Liver (tissue), 9 donors: Measurements from ENCODE around the gene PTGES. TPM values are rescaled to one million over a fixed set of nuclear protein-coding genes. Genes with fewer than 3 reads are reported as not detected.

ENCODE experiments used
- DNase-seq: peaks from one replicate; pipeline ENCODE4 v3.0.0-alpha.2; 2017; ENCODE audit warnings: low spot score
- H3K27ac ChIP-seq, 2 donors: one replicate each; pipeline ENCODE4 v1.7.0; 2013; ENCODE audit warnings: inconsistent platforms in 2 of 2, low read length in 2 of 2, control low read depth in 1 of 2, low read depth in 1 of 2, mild to moderate bottlenecking in 1 of 2
- H3K27me3 ChIP-seq, 4 donors: one replicate each; pipeline versions ENCODE4 v1.6.1 to v1.7.0; 2013; ENCODE audit warnings: low read length in 3 of 4, inconsistent platforms in 1 of 4, mild to moderate bottlenecking in 1 of 4, moderate library complexity in 1 of 4; ENCODE audit not compliant: control insufficient read depth in 4 of 4, insufficient read depth in 4 of 4
- H3K36me3 ChIP-seq, 4 donors: one replicate each; pipeline versions ENCODE4 v1.6.1 to v1.7.0; 2013; ENCODE audit warnings: low read length in 3 of 4, mild to moderate bottlenecking in 3 of 4, low read depth in 1 of 4, moderate library complexity in 1 of 4; ENCODE audit not compliant: control insufficient read depth in 4 of 4, insufficient read depth in 3 of 4
- H3K4me1 ChIP-seq, 4 donors: one replicate each; pipeline versions ENCODE4 v1.6.1 to v1.7.0; 2013; ENCODE audit warnings: low read length in 3 of 4, mild to moderate bottlenecking in 3 of 4, moderate library complexity in 1 of 4; ENCODE audit not compliant: control insufficient read depth in 4 of 4, insufficient read depth in 4 of 4
- H3K4me3 ChIP-seq, 3 donors: one replicate each; pipeline versions ENCODE4 v1.6.1 to v1.7.0; 2013; ENCODE audit warnings: low read length in 3 of 3, control low read depth in 1 of 3, low read depth in 1 of 3, mild to moderate bottlenecking in 1 of 3
- H3K9ac ChIP-seq, 2 donors: one replicate each; pipeline ENCODE4 v1.7.0; 2013; ENCODE audit warnings: low read length in 2 of 2, mild to moderate bottlenecking in 2 of 2, moderate library complexity in 2 of 2, control low read depth in 1 of 2, low read depth in 1 of 2
- H3K9me3 ChIP-seq, 4 donors: one replicate each; pipeline versions ENCODE4 v1.6.1 to v1.7.0; 2013; ENCODE audit warnings: low read length in 3 of 4; ENCODE audit not compliant: control insufficient read depth in 4 of 4
- EGR1 ChIP-seq, 2 donors: IDR thresholded peaks; 2 replicates each; pipeline ENCODE4 v1.6.1; 2016 to 2018; ENCODE audit warnings: antibody characterized with exemption in 2 of 2, low read depth in 2 of 2
- FOXA1 ChIP-seq: IDR thresholded peaks from 2 replicates; pipeline ENCODE4 v1.6.1; 2016; ENCODE audit warnings: antibody characterized with exemption
- FOXA2 ChIP-seq: IDR thresholded peaks from 2 replicates; pipeline ENCODE4 v1.6.1; 2016; ENCODE audit warnings: antibody characterized with exemption
- GABPA ChIP-seq, 2 donors: IDR thresholded peaks in 1 of 2; conservative IDR thresholded peaks in 1 of 2; 2 replicates each; pipeline ENCODE4 v1.6.1; 2016; ENCODE audit warnings: antibody characterized with exemption in 2 of 2, mild to moderate bottlenecking in 1 of 2, moderate library complexity in 1 of 2
- HNF4A ChIP-seq, 2 donors: conservative IDR thresholded peaks; 2 replicates each; pipeline ENCODE4 v1.6.1; 2016; ENCODE audit warnings: antibody characterized with exemption in 2 of 2, mild to moderate bottlenecking in 2 of 2
- HNF4G ChIP-seq: IDR thresholded peaks from 2 replicates; pipeline ENCODE4 v1.6.1; 2016; ENCODE audit warnings: antibody characterized with exemption
- JUND ChIP-seq, 2 donors: IDR thresholded peaks; 2 replicates each; pipeline ENCODE4 v1.6.1; 2016; ENCODE audit warnings: antibody characterized with exemption in 2 of 2
- NR2F2 ChIP-seq: IDR thresholded peaks from 2 replicates; pipeline ENCODE4 v1.6.1; 2016; ENCODE audit warnings: antibody characterized with exemption
- RAD21 ChIP-seq, 2 donors: IDR thresholded peaks; 2 replicates each; pipeline ENCODE4 v1.6.1; 2016; ENCODE audit warnings: antibody characterized with exemption in 2 of 2, mild to moderate bottlenecking in 2 of 2
- RXRA ChIP-seq, 2 donors: IDR thresholded peaks; 2 replicates each; pipeline ENCODE4 v1.6.1; 2017 to 2018; ENCODE audit warnings: antibody characterized with exemption in 2 of 2, mild to moderate bottlenecking in 1 of 2
- SP1 ChIP-seq: IDR thresholded peaks from 2 replicates; pipeline ENCODE4 v1.6.1; 2018; ENCODE audit warnings: antibody characterized with exemption, mild to moderate bottlenecking
- TAF1 ChIP-seq: conservative IDR thresholded peaks from 2 replicates; pipeline ENCODE4 v1.6.1; 2016; ENCODE audit warnings: antibody characterized with exemption, mild to moderate bottlenecking
- YY1 ChIP-seq: IDR thresholded peaks from 2 replicates; pipeline ENCODE4 v1.6.1; 2016; ENCODE audit warnings: antibody characterized with exemption, mild to moderate bottlenecking
- whole genome bisulfite sequencing: extraction: QIAGEN DNeasy Blood & Tissue Kit; methylation state at CpG from one replicate; pipeline ENCODE4 v1.1.7; 2013; 5-methylcytosine and 5-hydroxymethylcytosine counted together
- polyA plus RNA-seq, 2 donors: library from polyadenylated mRNA; stranded (reverse) in 1 of 2; unstranded in 1 of 2; fragments of 200-250 nt in 1 of 2; fragments of >200 nt in 1 of 2; fragmentation: Nextera tagmentation in 1 of 2; extraction: Ambion mirVana in 1 of 2; gene quantifications; one replicate each; pipeline versions ENCODE4 v1.2.1 to v1.2.3, GENCODE V29; 2013 to 2015
- total RNA-seq, 2 donors: library from RNA; depleted of rRNA; stranded (reverse); fragments of >200 nt; gene quantifications; one replicate each; pipeline ENCODE4 v1.2.3, GENCODE V29; 2014
- TF ChIP-seq, protein P1 (sequence below): IDR thresholded peaks from 2 replicates; pipeline ENCODE4 v1.6.1; 2016; ENCODE audit warnings: antibody characterized with exemption
- TF ChIP-seq, protein P2 (sequence below): IDR thresholded peaks from 2 replicates; pipeline ENCODE4 v1.6.1; 2016; ENCODE audit warnings: antibody characterized with exemption
- TF ChIP-seq, protein P3 (sequence below): fragments of 150-350 bp; IDR thresholded peaks from 2 replicates; pipeline ENCODE4 v1.5.1; 2017; ENCODE audit warnings: improper control_type of control experiment, low read depth, low read length; ENCODE audit not compliant: missing input control
- TF ChIP-seq, protein P4 (sequence below): IDR thresholded peaks from 2 replicates; pipeline ENCODE4 v1.6.1; 2016; ENCODE audit warnings: antibody characterized with exemption, mild to moderate bottlenecking
- TF ChIP-seq, protein P5 (sequence below): IDR thresholded peaks from 2 replicates; pipeline ENCODE4 v1.6.1; 2016; ENCODE audit warnings: antibody characterized with exemption
- donor health status: healthy.
- donor health status: healthy.
- donor health status: healthy.
- donor health status: healthy.
- donor health status: healthy.

PTGES gene
- total and polyA plus RNA-seq, 4 donors, result 0.07 to 0.47 (median 0.17) TPM; not detected in 1

DNA sequence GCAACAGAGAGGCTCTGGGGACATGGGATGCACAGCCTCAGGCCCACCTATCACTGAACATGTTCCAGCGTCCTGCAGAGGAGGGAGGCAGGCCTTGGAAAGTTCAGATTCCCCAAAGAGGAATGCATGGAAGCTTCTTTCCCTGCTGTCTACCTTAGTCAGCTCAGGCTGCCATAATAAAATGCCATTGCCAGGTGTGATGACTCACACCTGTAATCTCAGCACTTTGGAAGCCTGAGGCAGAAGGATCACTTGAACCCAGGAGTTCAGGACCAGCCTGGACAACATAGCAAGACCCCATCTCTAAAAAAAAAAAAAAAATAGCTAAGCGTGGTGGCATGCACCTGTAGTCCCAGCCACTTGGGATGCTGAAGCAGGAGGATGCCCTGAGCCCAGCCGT is 25.6 kb upstream of the PTGES start:
- Histone ChIP-seq H3K9me3 (no peaks in the 10 kb centered on the region), H3K27ac (no peak overlapping the region), H3K36me3 (no peaks in the 10 kb centered on the region), H3K4me1 (no peaks in the 10 kb centered on the region), H3K4me3 (no peak overlapping the region), H3K9ac (no peak overlapping the region), H3K27me3 (no peaks in the 10 kb centered on the region)
- 81% methylated on average over 3 of the region's 3 CpGs for WGBS
- no peak for DNase-seq
- TF ChIP-seq TAF1, result no peak
- TF ChIP-seq HNF4A (conservative IDR thresholded peaks at IDR 0.05), result no peak
- TF ChIP-seq RXRA (IDR thresholded peaks at IDR 0.05), result no peak
- TF ChIP-seq, protein P1, sequence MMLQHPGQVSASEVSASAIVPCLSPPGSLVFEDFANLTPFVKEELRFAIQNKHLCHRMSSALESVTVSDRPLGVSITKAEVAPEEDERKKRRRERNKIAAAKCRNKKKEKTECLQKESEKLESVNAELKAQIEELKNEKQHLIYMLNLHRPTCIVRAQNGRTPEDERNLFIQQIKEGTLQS, result no peak
- TF ChIP-seq, protein P2, sequence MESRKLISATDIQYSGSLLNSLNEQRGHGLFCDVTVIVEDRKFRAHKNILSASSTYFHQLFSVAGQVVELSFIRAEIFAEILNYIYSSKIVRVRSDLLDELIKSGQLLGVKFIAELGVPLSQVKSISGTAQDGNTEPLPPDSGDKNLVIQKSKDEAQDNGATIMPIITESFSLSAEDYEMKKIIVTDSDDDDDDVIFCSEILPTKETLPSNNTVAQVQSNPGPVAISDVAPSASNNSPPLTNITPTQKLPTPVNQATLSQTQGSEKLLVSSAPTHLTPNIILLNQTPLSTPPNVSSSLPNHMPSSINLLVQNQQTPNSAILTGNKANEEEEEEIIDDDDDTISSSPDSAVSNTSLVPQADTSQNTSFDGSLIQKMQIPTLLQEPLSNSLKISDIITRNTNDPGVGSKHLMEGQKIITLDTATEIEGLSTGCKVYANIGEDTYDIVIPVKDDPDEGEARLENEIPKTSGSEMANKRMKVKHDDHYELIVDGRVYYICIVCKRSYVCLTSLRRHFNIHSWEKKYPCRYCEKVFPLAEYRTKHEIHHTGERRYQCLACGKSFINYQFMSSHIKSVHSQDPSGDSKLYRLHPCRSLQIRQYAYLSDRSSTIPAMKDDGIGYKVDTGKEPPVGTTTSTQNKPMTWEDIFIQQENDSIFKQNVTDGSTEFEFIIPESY, result no peak
- TF ChIP-seq SP1, result no peak
- TF ChIP-seq, protein P3, sequence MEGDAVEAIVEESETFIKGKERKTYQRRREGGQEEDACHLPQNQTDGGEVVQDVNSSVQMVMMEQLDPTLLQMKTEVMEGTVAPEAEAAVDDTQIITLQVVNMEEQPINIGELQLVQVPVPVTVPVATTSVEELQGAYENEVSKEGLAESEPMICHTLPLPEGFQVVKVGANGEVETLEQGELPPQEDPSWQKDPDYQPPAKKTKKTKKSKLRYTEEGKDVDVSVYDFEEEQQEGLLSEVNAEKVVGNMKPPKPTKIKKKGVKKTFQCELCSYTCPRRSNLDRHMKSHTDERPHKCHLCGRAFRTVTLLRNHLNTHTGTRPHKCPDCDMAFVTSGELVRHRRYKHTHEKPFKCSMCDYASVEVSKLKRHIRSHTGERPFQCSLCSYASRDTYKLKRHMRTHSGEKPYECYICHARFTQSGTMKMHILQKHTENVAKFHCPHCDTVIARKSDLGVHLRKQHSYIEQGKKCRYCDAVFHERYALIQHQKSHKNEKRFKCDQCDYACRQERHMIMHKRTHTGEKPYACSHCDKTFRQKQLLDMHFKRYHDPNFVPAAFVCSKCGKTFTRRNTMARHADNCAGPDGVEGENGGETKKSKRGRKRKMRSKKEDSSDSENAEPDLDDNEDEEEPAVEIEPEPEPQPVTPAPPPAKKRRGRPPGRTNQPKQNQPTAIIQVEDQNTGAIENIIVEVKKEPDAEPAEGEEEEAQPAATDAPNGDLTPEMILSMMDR, result no peak
- no peak for TF ChIP-seq HNF4G
- no peak for TF ChIP-seq JUND (IDR thresholded peaks at IDR 0.05)
- no peak for TF ChIP-seq RAD21 (IDR thresholded peaks at IDR 0.05)
- no peak for TF ChIP-seq YY1
- TF ChIP-seq, protein P4, sequence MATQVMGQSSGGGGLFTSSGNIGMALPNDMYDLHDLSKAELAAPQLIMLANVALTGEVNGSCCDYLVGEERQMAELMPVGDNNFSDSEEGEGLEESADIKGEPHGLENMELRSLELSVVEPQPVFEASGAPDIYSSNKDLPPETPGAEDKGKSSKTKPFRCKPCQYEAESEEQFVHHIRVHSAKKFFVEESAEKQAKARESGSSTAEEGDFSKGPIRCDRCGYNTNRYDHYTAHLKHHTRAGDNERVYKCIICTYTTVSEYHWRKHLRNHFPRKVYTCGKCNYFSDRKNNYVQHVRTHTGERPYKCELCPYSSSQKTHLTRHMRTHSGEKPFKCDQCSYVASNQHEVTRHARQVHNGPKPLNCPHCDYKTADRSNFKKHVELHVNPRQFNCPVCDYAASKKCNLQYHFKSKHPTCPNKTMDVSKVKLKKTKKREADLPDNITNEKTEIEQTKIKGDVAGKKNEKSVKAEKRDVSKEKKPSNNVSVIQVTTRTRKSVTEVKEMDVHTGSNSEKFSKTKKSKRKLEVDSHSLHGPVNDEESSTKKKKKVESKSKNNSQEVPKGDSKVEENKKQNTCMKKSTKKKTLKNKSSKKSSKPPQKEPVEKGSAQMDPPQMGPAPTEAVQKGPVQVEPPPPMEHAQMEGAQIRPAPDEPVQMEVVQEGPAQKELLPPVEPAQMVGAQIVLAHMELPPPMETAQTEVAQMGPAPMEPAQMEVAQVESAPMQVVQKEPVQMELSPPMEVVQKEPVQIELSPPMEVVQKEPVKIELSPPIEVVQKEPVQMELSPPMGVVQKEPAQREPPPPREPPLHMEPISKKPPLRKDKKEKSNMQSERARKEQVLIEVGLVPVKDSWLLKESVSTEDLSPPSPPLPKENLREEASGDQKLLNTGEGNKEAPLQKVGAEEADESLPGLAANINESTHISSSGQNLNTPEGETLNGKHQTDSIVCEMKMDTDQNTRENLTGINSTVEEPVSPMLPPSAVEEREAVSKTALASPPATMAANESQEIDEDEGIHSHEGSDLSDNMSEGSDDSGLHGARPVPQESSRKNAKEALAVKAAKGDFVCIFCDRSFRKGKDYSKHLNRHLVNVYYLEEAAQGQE, result no peak
- TF ChIP-seq, protein P5, sequence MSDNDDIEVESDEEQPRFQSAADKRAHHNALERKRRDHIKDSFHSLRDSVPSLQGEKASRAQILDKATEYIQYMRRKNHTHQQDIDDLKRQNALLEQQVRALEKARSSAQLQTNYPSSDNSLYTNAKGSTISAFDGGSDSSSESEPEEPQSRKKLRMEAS, result no peak
- no peak for TF ChIP-seq FOXA1
- TF ChIP-seq NR2F2, result no peak
- TF ChIP-seq EGR1 (IDR thresholded peaks at IDR 0.05; ENCODE audit: low read depth in 2 of 2), result no peak
- no peak for TF ChIP-seq FOXA2
- TF ChIP-seq GABPA (IDR thresholded peaks at IDR 0.05 in 1 of 2, conservative IDR thresholded peaks at IDR 0.05 in 1 of 2), result no peak

DNA sequence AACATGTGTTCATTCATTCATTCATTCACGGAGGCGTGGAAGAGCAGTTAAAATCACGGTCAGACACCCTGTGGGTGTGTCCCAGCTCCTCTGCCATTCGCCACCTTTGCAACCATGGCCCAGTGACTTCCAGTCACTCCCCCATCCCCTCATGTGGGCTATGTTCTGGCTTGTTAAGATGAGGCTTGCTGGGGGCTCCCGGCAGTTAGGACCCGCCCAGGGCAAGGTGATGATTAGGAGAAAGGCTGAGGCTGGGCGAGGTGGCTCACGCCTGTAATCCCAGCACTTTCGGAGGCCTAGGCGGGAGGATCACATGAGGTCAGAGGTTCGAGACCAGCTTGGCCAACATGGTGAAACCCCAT is 24.9 kb upstream of the PTGES start:
- Histone ChIP-seq H3K36me3 (no peaks in the 10 kb centered on the region), H3K9ac (no peak overlapping the region), H3K9me3 (no peaks in the 10 kb centered on the region), H3K4me1 (no peaks in the 10 kb centered on the region), H3K4me3 (no peak overlapping the region), H3K27ac (peak overlapping the region in 1 of 2 donors; percentile 42), H3K27me3 (no peaks in the 10 kb centered on the region)
- 78% methylated on average over 11 of the region's 11 CpGs for WGBS
- no peak for DNase-seq
- TF ChIP-seq HNF4G (no peak), RAD21 (IDR thresholded peaks at IDR 0.05) (no peak), SP1 (no peak), RXRA (IDR thresholded peaks at IDR 0.05) (no peak)
- TF ChIP-seq, protein P5, result no peak
- TF ChIP-seq, protein P3, result no peak
- TF ChIP-seq, protein P2, result no peak
